Measurements from ENCODE around the gene TLE3.
"Not testable (repeated sequence)": the region's sequence is repeated elsewhere in the genome, so short reads cannot be mapped to it uniquely, and the experiment has no call there.

The TLE3 gene

GRCh38 chr15:70142072-70142321 is 44.3 kb upstream of the TLE3 start:
- no peak for DNase-seq (ENCODE audit: low read depth)
- TF ChIP-seq CTCF (IDR thresholded peaks at IDR 0.05; ENCODE audit: control insufficient read depth, insufficient read depth, low read depth, low read length, missing control alignments): no peak
- H3K4me3 ChIP-seq (ENCODE audit: control insufficient read depth, low read depth, low read length): no peak overlapping the region

GRCh38 chr15:70141376-70142071 is 43.8 kb upstream of the TLE3 start:
- no peak for DNase-seq (ENCODE audit: low read depth)
- H3K4me3 ChIP-seq (ENCODE audit: control insufficient read depth, low read depth, low read length): no peak overlapping the region
- no peak for TF ChIP-seq CTCF (IDR thresholded peaks at IDR 0.05; ENCODE audit: control insufficient read depth, insufficient read depth, low read depth, low read length, missing control alignments)

GRCh38 chr15:70140543-70141375 is 43.0 kb upstream of the TLE3 start:
- DNase-seq (ENCODE audit: low read depth): no peak
- TF ChIP-seq CTCF (IDR thresholded peaks at IDR 0.05; ENCODE audit: control insufficient read depth, insufficient read depth, low read depth, low read length, missing control alignments): no peak
- no peak overlapping the region for H3K4me3 ChIP-seq (ENCODE audit: control insufficient read depth, low read depth, low read length)

- TF ChIP-seq CTCF (IDR thresholded peaks at IDR 0.05; ENCODE audit: control insufficient read depth, insufficient read depth, low read depth, low read length, missing control alignments): no peak
- H3K4me3 ChIP-seq (ENCODE audit: control insufficient read depth, low read depth, low read length): no peak overlapping the region
- DNase-seq (ENCODE audit: low read depth): no peak
These were observed 42.4 kb upstream of the TLE3 start for GRCh38 chr15:70140025-70140542.

GRCh38 chr15:70137967-70138366 is 40.2 kb upstream of the TLE3 start:
- no peak for DNase-seq (ENCODE audit: low read depth)
- no peak for TF ChIP-seq CTCF (IDR thresholded peaks at IDR 0.05; ENCODE audit: control insufficient read depth, insufficient read depth, low read depth, low read length, missing control alignments)

GRCh38 chr15:70137021-70137420 is 39.3 kb upstream of the TLE3 start:
- not testable (repeated sequence) for DNase-seq (ENCODE audit: low read depth); H3K4me3 ChIP-seq (ENCODE audit: control insufficient read depth, low read depth, low read length)

More at GRCh38 chr15:70137967-70138366, 40.2 kb upstream of the TLE3 start:
- H3K4me3 ChIP-seq (ENCODE audit: control insufficient read depth, low read depth, low read length): no peak overlapping the region

GRCh38 chr15:70133781-70134421 is 36.2 kb upstream of the TLE3 start:
- no peak overlapping the region for H3K4me3 ChIP-seq (ENCODE audit: control insufficient read depth, low read depth, low read length)
- TF ChIP-seq CTCF (IDR thresholded peaks at IDR 0.05; ENCODE audit: control insufficient read depth, insufficient read depth, low read depth, low read length, missing control alignments): no peak
- no peak for DNase-seq (ENCODE audit: low read depth)

Data from AG09309 (cell line).